ENCODE results near the gene OR52B6.
"Not testable (repeated sequence)": the region's sequence is repeated elsewhere in the genome, so short reads cannot be mapped to it uniquely, and the experiment has no call there.

Gene OR52B6

DNA sequence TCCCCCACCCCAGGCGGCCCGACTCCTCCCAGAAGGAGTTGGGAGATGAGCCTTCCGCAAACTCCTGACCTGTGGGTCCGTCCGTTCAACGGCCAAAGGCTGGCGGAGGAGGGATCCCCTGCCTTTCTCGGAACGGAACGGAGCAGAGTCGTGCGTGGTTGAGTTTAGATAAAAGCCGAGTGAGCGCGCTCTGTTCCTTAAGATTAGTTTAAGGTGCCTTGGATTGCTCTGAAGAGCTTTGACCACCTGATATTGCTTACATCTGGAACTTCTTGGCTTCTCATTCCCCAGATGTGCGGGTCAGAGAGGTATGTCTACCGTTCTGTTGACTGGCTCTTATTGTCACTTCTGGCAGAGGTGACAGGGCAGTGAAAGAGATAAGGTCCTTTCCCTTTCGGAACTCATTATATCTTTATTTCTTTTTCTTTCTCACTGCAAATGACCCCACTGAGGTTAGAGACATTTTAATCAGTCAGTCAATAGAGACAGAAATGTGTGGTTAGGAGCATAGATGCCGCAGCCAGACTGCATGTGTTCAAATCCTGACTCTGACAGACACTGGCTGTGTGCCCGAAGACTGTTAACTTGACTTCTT, 16.0 kb downstream of the OR52B6 start, which contains the start of gene TRIM6:
Gene TRIM6 (plus strand): TSS at position 31 of the 595 bp plus-strand sequence. CDS start 261 bp downstream, at position 292.
- peak; percentile 92 for DNase-seq

GRCh38 chr11:5597953-5598352, 17.3 kb downstream of the OR52B6 start:
- DNase-seq: peak; percentile 72

GRCh38 chr11:5600374-5600851, 19.7 kb downstream of the OR52B6 start:
- peak; percentile 92 for DNase-seq

DNA sequence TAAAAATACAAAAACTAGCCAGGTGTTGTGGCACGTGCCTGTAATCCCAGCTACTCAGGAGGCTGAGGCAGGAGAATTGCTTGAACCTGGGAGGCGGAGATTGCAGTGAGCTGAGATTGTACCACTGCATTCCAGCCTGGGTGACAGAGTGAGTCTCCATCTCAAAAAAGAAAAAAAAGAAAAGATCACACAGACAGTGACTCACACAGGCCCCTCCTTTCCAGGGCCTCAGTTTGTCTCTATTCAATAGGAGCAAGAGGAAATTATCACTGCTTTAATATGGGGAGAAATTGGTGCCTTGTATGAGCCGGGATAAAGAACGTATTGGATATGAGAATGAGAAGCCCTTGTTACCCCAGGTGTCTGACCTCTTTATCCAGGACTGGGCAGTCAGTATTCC, 22.1 kb downstream of the OR52B6 start:
- DNase-seq: not testable (repeated sequence)

- no peak for DNase-seq
Measured at GRCh38 chr11:5603326-5603725, 22.6 kb downstream of the OR52B6 start.

- peak; percentile 89 for DNase-seq
Measured at GRCh38 chr11:5604896-5605295, 24.2 kb downstream of the OR52B6 start.

DNA sequence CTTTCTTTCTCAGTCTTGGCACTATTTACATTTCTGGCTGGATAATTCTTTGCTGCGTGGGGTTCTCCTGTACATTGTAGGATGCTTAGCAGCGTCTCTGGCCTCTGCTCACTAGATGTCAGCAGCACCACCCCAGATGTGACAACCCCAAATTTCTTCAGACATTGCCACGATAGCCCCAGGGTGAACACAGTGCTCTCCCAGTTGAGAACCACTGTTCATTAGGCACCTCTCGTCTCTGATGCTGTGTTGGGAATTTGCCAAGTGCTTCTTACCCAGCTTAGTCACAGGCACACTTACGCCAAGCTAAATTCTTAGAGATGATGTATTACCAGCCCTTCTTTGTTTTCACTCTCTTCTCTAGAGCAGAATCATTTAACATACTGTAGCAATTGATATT, 25.2 kb downstream of the OR52B6 start:
- no peak for DNase-seq

DNA sequence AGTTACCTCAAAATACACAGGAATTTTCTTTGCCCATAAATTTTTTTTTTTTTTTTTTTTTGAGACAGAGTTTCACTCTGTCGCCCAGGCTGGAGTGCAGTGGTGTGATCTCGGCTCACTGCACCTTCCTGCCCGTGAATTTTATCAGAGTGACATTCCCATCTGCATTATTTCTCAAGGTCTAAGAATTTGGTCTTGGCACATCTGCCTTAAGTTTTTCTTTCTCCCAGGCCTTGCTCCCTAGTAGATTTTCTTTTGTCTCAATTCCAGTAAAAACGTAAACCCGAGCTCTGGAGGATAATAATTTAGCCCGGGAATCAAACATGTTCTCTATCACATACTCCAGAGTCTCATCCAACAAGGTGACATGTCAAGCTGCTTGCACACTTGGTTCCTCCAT, 28.1 kb downstream of the OR52B6 start:
- DNase-seq: no peak

DNA sequence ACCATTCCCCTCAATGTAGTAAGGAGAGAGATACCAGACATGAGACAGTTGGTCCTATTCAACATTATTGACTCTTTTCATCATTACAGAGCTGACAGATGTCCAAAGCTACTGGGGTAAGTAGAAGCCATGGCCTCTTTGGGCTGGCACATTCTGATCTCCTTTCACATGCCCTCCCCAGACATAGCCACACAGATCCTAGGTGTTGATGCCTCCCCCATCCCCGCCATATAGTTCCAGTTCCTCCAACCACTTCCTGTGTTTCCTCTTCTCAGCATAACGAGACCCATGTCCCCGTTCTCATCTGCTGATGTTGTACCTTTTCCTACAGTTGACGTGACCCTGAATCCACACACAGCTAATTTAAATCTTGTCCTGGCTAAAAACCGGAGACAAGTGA, 29.8 kb downstream of the OR52B6 start:
- DNase-seq: no peak

- no peak for DNase-seq
Measured at GRCh38 chr11:5611627-5612026, 30.9 kb downstream of the OR52B6 start.

DNA sequence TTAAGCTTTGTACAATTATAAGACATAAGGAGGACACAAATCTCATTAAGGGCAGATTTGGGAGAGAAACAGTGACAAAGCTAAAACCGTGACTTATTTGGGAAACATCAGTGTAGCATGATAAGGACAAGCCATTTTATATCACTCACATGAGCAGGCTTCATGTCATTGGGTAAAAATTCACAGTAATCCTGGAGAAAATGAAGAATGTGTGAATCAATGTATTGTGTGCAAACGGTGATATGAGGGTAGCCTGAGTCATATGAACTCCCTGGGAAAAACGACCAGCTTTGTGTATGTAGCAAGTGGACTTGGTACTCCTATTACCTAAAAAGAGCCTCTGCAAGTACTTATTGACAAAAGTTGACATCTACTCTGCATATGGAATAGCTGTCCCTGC, 38.1 kb downstream of the OR52B6 start:
- DNase-seq: no peak

- peak; percentile 90 for DNase-seq
Measured at GRCh38 chr11:5620651-5621521, 40.2 kb downstream of the OR52B6 start.

DNA sequence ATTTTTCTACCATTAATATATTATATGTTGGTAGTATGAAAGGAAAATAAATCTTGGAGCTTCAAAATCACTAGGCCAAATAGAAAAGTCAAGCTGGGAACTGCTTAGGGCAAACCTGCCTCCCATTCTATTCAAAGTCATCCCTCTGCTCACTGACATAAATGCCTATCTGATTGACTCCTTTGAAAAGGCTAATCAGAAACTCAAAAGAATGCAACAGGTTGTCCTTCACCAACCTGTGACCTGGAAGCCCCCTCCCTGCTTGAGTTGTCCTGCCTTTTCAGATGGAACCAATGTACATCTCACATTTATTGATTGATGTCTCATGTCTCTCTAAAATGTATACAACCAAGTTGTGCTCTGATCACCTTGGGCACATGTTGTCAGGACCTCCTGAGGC, 40.9 kb downstream of the OR52B6 start:
- DNase-seq: no peak

DNA sequence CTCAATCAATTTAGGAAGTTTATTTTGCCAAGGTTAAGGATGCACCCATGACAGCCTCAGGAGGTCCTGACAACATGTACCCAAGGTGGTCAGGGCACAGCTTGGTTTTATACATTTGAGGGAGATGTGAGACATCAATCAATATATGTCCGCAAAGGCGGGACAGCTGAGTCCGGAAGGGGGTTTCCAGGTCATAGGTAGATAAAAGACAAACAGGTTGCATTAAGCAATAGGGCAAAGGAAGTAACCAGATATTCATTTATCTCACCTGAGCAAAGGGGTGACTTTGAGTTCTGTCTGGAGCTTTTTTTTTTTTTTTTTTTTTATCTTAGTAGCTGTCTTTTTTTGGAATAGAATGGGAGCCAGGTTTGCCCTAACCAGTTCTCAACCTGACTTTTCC, 42.1 kb downstream of the OR52B6 start:
- DNase-seq: no peak

DNA sequence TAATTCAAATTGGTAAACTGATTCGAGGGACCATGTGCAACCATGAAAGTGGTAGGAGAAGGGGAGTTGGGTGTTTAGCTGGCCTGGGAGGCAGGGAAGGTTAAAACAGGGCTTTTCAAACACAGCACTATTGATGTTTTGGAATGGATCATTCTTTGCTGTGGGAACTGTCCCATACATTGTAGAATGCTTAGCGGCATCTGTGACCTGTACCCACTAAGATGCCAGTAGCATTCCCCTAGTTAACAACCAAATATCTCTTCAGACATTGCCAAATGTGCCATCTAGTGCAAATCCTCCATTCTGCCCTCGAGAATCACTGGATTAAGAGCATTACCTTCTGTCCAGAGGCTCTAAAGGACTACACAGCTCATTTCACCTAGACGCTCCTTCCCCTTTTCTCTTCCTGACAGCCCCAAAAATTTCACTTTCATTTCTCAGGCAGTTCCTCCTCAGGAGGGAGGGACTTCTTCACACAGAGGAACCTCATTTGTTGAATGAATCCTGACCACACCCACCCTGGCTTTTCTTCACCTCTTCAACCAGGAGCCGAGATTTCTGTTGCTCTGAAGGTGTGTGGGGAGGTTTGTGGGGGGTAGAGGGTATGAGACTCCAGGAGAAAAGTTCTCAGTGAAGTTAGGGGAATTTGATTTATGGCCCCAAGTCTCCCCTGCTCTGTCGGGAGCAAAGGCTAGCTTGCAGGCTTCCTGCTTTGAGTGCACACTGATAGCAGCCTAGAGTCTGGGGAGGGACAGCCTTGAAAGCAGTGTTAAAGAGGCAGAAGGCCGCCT, 44.0 kb downstream of the OR52B6 start, which contains the start of gene TRIM34:
Gene TRIM34 (plus strand): TSS at position 513 of the 791 bp plus-strand sequence. CDS start 7,331 bp downstream, outside the sequence.
- peak; percentile 64 for DNase-seq

- DNase-seq: no peak
Measured at GRCh38 chr11:5625281-5625680, 44.6 kb downstream of the OR52B6 start.

- DNase-seq: no peak
Measured at GRCh38 chr11:5626196-5626595, 45.5 kb downstream of the OR52B6 start.

DNA sequence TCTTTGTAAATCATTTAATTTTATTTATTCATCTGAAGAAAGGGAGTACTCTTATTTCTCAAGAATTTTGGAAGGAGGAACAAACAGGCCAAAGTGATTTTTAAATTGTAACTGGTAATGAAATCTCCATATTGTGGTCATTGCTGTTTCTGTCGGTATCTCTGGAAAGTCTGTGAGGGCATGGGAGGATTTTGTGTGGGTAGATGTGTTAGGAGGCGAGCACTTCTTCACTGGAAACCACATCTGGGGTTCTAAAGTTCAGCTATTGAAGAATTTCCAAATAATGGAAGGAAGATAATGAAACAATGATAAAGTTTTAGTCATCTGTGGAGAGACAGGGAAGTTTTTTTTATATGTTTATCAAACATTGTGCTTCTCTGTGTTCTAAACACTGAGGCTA, 50.7 kb downstream of the OR52B6 start:
- DNase-seq: no peak
